ENCODE data around the gene RBM26.

RBM26 gene

DNA sequence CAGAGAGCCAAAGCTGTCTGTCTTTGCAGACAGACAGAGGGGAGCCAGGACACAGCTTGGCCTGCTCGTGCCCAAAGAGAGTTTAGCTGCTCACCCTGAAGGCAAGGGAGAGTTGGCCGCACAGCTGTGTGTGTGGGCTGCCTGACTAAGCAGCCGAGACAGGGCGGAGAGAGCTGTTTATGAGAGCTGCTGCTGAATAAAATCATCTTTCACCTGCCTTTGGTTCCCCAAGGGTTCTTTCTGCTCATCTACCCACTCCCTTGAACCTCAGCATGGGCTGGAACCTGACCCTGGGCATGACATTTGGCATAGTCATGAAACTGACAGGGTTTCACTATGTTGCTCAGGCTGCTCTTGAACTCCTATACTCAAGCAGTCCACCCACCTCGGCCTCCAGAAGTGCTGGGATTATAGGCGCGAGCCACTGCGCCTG, 98.2 kb downstream of the RBM26 start:
- H3K4me3 ChIP-seq (ENCODE audit: low read depth, low read length), result no peak overlapping the region
- TF ChIP-seq, protein P1, sequence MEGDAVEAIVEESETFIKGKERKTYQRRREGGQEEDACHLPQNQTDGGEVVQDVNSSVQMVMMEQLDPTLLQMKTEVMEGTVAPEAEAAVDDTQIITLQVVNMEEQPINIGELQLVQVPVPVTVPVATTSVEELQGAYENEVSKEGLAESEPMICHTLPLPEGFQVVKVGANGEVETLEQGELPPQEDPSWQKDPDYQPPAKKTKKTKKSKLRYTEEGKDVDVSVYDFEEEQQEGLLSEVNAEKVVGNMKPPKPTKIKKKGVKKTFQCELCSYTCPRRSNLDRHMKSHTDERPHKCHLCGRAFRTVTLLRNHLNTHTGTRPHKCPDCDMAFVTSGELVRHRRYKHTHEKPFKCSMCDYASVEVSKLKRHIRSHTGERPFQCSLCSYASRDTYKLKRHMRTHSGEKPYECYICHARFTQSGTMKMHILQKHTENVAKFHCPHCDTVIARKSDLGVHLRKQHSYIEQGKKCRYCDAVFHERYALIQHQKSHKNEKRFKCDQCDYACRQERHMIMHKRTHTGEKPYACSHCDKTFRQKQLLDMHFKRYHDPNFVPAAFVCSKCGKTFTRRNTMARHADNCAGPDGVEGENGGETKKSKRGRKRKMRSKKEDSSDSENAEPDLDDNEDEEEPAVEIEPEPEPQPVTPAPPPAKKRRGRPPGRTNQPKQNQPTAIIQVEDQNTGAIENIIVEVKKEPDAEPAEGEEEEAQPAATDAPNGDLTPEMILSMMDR (conservative IDR thresholded peaks at IDR 0.05; ENCODE audit: low read depth, low read length), result no peak
- DNase-seq (ENCODE audit: low read depth), result peak; percentile 50

DNA sequence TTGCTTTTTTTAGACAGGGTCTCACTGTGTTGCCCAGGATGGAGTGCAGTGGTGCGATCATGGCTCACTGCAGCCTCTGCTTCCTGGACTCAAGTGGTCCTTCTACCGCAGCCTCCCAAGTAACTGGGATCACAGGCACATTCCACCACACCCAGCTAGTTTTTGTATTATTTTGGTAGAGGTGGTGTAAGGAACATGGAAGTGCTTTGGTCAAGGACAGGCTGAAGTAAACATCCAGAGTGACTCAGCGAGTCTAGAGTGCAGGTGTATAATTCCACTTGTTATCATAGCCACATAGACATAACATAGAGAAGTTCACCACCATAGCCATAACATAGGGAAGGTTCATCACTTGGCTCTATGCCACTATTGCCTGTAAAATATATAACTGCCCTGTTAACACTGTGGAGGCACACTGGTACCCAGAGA, 98.6 kb downstream of the RBM26 start:
- no peak for DNase-seq (ENCODE audit: low read depth)
- TF ChIP-seq, protein P1 (conservative IDR thresholded peaks at IDR 0.05; ENCODE audit: low read depth, low read length), result no peak
- H3K4me3 ChIP-seq (ENCODE audit: low read depth, low read length), result no peak overlapping the region

DNA sequence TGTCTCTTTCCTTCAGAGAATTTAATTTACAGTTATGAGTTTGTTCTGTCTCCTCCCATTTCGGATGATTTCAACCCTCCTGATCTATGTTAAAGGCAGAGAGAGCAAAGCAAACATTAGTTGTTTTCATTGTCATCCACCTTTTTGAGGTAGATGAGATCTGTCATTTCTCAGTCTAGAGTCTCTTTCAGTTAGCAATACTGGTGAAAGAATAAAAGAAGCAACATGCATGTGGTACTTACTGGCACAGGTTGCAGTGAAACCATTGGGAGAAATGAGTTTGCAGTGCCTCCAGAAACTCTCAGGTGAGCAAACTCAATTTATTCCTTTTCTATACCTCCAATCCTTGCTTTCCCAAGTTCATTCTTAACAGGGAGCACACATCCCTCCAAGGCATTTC, 99.4 kb downstream of the RBM26 start:
- TF ChIP-seq, protein P1 (conservative IDR thresholded peaks at IDR 0.05; ENCODE audit: low read depth, low read length), result no peak

DNA sequence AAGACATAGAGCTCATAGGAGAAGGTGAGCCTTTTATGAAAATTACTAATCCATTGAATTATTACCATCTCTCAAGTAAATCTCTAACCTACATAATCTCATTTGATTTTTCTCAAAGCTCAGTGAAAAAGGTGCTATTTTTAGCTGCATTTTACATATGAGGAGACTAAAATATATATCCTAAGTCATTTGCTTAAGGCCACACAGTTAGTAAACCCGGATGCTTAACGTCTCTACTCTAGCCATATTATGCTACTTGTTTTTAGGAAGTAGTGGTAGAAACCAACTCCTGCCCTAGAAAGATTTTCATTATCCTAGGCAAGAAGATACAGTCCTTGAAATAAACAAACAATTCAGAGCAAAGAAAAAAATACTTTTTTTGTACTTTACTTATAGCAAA, 108.9 kb downstream of the RBM26 start:
- TF ChIP-seq, protein P1 (conservative IDR thresholded peaks at IDR 0.05; ENCODE audit: low read depth, low read length), result no peak
- no peak for DNase-seq (ENCODE audit: low read depth)
- no peak overlapping the region for H3K4me3 ChIP-seq (ENCODE audit: low read depth, low read length)

More for the DNA sequence above, 99.4 kb downstream of the RBM26 start:
- DNase-seq (ENCODE audit: low read depth), result no peak
- H3K4me3 ChIP-seq (ENCODE audit: low read depth, low read length), result no peak overlapping the region

DNA sequence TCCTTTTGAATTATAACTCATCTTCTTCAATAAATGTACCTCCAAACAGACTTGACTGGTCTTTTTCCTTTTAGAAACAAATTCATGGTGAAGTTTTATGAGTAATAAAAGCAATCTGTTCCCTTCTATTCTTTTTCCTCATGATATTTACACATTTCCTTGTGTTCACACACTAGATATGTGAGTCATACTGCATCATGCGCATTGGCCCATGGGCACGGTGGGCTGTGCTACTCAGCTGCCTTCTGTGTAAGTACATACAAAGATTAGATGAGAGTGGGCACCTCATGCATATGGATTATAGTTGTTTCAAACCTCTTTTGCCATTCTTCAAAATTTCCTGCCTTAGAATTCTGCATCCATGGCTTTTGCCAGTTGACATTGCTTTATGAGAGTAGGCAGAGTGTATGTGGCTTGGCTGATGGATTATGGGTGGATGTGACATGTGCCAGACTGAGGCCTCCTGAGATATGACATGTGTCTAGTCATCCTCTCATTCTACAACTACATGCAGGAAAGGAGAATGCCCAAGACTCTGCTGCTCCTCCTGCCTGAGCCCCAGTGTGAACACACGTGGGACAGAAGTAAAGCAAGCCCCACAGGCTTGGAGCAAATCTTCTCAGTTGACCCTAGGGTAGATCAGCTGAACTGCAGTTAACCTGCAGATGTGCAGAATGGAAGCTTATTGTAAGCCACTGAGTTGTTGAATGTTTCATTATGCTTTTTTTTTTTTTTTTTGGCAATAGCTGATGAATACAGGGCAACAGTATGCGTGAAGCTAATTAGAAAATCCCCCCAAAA, 109.9 kb downstream of the RBM26 start:
- DNase-seq (ENCODE audit: low read depth), result no peak
- TF ChIP-seq, protein P1 (conservative IDR thresholded peaks at IDR 0.05; ENCODE audit: low read depth, low read length), result no peak
- H3K4me3 ChIP-seq (ENCODE audit: low read depth, low read length), result no peak overlapping the region

DNA sequence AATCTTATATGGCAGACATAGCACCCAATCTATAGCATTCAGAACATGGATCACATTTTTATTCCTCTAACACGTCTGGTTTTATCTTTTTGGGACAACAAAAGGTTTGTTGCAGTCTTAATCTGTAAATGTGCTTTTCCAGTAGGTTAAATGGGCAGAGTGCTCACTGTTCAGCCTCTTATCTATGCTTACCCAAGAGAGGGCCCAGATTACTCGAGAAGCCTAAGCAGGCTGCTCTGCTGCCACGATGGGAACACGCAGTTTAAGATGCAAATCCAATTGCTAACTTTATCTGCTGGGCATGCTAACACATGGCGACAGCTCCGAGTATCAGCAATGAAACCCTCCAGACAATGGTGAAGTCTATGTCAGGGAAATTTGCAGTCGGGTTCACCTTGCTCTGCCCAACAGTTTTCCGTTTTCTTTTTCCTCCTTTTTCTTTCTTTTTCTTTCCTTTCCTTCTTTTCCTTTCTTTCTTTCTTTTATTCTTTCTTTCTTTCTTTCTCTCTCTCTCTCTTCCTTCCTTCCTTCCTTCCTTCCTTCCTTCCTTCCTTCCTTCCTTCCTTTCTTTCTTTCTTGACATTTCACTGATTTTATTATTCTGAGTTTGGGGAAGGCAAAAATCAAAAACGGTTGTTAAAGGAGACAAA, 115.3 kb downstream of the RBM26 start:
- no peak overlapping the region for H3K4me3 ChIP-seq (ENCODE audit: low read depth, low read length)
- TF ChIP-seq, protein P1 (conservative IDR thresholded peaks at IDR 0.05; ENCODE audit: low read depth, low read length), result no peak
- no peak for DNase-seq (ENCODE audit: low read depth)

Measured in choroid plexus epithelial cell (primary cell).